Left forelimb (tissue), 1 donor: ENCODE results near the gene KCNQ5.

Experiments
- DNase-seq: peaks from one replicate; pipeline ENCODE4 v3.0.0-alpha.2; 2018; ENCODE audit warnings: low spot score

Gene KCNQ5

GRCh38 chr6:73058736-73059135 lies 436.9 kb downstream of the KCNQ5 start:
- no peak for DNase-seq

- DNase-seq, result no peak
These were observed 440.3 kb downstream of the KCNQ5 start for GRCh38 chr6:73062130-73062529.

- no peak for DNase-seq
These were observed 441.0 kb downstream of the KCNQ5 start for GRCh38 chr6:73062837-73063236.

DNA sequence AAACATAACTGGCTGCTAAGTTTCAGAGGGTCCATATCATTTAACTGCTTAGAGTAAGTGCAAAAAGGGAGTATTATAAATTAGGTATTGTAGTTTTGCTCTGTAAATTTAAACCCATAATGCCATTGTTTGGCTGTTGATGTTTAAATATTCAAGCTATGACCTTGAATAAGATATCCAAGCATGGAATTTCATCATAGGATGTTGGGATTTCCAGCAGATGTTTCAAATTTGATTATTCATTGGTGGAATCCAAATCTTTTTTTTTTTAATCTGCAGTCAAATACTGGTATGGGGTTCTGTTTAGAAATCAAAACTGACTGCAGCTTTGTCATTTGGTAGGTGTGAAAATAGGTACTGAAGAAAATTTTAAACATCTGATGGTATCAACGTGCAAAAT lies 442.4 kb downstream of the KCNQ5 start:
- DNase-seq, result no peak

DNA sequence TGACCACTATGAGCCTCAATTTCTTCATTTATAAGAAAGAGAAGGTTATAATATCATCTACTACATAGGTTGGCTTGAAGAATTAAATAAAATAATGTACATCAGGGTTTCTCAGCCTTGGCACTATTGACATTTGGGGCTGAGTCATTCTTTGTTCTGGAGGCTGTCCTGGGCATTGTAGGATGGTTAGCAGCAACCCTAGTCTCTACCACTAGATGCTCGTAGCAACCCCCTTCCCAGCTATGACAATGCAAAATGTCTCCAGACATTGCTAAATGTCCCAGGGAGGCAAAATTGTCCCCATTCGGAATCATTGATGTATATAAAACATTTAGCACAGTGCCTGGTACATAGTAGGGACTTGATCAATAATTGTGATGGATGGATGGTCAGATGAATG lies 451.4 kb downstream of the KCNQ5 start:
- no peak for DNase-seq

- DNase-seq, result no peak
These were observed 452.3 kb downstream of the KCNQ5 start for GRCh38 chr6:73074175-73074574.

- no peak for DNase-seq
These were observed 454.5 kb downstream of the KCNQ5 start for GRCh38 chr6:73076211-73076954.

DNA sequence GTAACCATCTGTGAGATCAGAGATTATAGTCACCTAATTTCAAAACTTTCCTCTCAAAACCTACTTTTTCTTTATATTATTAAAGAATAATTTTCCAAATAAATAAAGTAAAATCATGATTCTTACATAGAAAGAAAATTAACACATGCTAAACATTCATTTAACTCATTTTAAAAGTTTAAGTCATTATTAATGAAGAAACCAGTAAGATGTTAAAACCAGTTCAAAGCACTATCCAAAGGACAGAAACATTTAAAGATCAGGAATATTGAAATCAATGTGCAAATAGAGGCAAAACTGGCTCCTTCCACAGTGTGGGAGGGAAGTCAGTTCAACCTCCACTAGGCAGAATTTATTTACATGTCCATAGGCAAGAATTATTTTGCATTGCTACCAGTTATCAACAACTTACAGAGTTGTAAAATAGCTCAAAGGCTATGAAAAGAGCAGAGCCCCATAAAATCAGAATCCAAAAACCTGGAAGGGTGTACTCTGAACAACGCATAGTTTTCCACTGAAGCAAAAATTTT lies 456.5 kb downstream of the KCNQ5 start:
- no peak for DNase-seq

DNA sequence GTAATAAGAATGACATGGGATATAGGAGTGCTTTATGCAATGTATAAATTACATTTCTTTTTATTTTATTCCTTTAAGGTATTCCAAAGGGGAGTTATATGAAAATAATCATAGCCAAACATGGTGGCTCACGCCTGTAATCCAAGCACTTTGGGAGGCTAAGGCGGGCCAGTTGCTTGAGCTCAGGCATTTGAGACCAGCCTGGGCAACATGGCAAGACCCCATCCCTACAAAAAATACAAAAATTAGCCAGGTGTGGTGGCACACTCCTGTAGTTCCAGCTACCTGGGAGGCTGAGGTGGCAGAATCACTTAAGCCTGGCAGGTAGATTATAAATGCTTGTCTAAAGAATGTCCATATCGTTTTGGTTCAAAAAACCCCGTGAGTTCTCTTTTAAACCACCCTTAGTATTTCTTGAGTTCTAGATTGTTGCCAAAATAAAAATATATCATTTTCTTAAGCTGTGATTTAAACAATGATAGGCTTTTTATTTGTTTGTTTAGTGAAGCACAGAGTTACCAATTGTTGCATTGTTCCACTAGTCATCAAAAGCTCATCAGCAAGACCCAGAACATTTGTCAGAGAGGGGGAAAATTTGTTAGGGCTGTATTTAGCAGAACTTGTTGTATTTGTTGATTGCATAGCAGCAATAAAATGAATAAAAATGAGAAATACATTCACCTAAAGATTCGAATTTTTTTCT lies 457.2 kb downstream of the KCNQ5 start:
- DNase-seq, result no peak

GRCh38 chr6:73079611-73079955 lies 457.7 kb downstream of the KCNQ5 start:
- DNase-seq, result no peak

DNA sequence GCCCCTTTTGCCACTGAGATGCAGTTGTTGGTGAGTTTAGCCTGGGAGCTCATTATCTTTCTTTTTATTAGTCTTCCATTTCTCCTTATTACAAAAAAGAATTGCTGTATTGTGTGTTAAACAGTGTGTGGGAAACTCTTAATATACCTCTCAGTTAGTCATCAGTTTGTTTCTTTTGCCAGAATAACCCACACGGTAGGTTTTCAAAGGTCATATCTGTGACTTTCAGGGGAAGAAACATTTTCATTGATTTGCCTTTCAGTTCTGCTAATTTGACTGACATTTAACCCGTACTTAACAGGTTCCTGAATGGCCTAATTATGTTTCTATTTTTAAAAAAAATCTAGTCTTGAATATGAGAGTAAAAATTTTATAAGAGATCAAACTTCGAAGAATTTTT lies 458.1 kb downstream of the KCNQ5 start:
- DNase-seq, result no peak

DNA sequence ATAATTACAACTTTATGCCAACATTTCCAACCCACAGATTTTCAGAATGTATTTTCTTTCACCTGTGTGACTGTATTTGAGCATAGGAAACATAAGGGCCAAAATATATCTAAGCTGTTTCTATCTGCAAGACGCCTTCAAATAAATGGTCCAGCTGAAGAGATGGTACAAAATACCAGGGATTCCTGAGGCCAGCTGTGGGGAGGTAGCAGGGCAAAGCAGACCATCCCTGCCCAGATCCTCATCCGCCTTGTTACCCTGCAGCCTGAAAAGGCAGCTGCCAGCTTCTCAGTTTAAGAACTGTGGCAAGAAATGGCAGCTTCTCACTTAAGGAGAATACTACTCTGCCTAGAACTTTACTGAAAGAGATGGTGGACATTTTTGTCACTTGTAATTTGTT lies 460.1 kb downstream of the KCNQ5 start:
- DNase-seq, result no peak

DNA sequence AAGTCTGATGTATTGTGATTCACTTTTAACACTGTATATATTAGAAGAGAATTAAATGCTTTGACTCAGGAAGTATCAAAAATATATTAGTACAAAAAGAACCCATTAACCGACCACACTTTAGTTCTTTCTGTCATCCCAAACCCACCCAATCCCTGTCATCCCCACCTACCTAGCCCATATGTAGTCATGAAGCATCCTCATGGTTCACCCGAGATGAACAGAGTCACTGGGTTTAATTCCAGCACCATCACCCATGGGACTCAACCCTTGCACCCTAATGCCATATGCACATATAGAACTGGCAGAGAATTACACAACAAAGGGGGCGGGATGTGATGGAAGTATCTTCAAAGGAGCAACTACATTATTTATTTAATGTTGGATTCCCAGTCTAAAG lies 462.0 kb downstream of the KCNQ5 start:
- no peak for DNase-seq

DNA sequence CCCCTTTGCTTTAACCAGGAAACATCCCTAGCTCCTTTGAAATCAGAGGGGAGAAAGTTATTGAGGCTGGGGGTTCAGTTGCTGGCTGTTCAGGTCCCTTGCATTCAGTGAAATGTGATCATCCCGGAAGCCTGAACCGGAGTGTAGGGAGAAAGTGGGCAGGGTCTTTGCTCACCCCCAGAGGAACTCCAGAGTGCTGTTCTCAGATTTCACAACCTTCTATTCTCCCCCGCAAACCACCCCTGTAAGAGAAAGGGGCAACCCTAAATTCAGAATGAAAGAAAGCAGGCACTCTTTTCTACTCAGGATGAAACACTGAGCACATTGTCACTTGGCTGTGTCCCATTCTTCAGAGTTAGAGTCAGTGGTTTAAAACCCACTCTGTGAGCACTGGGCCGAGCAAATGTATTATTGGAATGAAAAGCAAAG lies 463.6 kb downstream of the KCNQ5 start:
- DNase-seq, result no peak

GRCh38 chr6:73086726-73087125 lies 464.9 kb downstream of the KCNQ5 start:
- no peak for DNase-seq

DNA sequence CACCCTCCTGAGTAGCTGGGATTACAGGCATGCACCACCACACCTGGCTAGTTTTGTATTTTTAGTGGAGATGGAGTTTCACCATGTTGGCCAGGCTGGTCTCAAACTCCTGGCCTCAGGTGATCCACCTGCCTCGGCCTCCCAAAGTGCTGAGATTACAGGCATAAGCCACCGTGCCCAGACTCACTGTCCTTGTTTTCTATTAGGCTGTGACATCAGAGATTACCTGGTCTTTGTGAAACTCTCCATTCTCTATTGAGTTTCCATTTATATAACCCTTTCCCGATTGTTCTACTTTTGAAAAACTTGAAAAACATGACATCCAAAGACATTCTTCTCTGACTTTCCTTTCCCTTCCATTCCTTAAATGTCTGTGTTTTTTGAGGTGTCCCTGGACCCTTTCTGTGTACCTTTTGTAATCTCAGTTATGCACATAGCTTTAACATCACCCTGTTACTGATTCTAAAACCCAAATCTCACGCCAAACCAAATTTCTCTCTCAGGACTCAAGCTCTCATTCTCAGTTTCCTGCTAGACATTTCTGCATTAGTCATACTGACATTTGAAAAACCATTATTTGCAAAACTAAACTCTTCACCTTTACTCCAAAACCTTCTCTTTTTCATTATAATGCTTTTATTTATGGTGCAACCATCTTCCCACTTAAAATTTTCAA lies 466.4 kb downstream of the KCNQ5 start:
- DNase-seq, result no peak

- DNase-seq, result no peak
These were observed 483.1 kb downstream of the KCNQ5 start for GRCh38 chr6:73104921-73105320.

DNA sequence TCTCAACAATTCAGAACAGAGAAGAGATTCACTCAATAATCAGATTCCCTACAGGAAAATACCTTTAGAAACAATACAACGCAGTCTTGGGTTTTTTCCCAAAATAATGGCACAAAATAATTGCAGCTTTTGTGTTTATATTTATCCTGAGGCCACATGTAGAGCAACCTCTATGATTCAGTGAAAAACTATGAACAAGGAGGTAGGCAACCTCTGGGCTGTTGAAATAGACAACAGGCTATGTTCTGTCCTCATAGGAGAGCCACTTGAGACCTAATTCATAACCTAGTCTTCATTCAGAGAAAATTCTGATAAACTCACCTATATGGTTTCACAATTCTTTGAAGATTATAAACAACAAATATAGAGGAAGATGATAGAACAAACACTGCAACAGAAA lies 485.2 kb downstream of the KCNQ5 start:
- no peak for DNase-seq

- no peak for DNase-seq
These were observed 487.1 kb downstream of the KCNQ5 start for GRCh38 chr6:73108949-73109348.

DNA sequence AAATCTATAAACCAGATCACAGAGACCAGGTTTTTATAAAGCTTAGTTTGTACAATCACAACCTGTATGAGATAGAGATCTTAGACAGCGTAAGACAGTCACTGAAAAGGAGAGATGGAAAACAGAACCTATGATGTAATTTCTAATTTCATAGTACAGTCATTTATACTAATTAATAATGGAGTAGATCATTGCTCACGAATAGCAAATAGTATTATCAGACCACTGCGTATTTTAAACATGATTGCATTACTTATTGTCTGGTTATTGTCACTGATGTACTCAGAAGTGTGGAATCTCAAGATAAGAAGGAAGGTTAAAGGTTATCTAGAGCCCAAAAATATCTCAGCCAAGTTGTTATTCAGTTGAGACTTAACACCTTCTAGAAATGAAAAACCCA lies 487.8 kb downstream of the KCNQ5 start:
- no peak for DNase-seq

DNA sequence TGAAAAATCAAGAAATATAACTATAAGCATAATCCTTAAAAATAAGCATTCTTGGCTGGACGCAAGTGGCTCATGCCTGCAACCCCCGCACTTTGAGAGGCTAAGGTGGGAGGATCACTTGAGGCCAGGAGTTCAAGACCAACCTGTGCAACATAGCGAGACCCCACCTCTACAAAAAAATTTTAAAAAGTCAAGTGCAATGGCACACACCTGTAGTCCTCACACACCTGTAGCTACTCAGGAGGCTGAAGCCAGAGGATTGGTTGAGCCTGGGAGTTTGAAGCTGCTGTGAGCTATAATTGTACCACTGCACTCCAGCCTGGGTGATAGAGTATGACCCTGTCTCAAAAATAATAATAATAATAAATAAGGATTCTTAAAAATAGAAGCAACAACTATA lies 494.5 kb downstream of the KCNQ5 start:
- DNase-seq, result no peak

DNA sequence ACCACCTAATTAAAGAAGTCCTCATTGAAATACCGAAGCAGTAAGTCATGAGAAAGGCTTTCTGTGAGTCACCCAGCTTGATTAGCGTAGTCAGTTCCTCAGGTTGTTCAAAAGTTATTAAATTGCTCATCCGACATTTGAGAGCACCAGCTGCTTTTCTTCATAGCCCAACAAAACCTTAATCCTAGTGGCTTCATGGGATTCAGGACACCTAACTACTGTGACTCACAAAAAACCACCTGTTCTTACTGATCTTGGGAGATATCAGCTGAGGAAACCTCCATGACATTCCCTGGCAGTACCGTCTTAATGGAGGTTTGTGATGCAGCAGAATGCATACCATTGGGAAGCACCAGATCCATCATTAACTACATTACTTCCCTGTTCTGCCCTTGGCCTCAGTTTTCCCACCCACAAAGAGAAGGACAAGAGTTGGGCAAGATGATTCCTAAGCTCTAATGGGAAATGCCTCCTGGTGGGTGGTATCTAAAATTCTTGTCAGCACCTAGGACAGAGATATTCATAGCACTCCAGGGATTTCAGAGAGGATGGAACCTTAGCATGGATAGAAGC lies 499.6 kb downstream of the KCNQ5 start:
- no peak for DNase-seq
